Prostate gland (tissue), 2 donors: ENCODE data around the gene MBD6. TPM values are rescaled to one million over a fixed set of nuclear protein-coding genes. Genes with fewer than 3 reads are reported as not detected.
A peak's percentile ranks its signal among the peaks of the same experiment; 100 is the strongest.
"Not testable (repeated sequence)": the region's sequence is repeated elsewhere in the genome, so short reads cannot be mapped to it uniquely, and the experiment has no call there.

Experiments used
- DNase-seq: peaks from one replicate; pipeline ENCODE4 v3.0.0-alpha.2; 2019; ENCODE audit warnings: low spot score
- H3K27ac ChIP-seq, 2 donors: fragments of 200-600 bp; sonication (generic); 2 replicates each; pipeline ENCODE4 v1.5.1; 2017 to 2019
- H3K27me3 ChIP-seq: fragments of 200-600 bp; sonication (generic); replicated peaks from 2 replicates; pipeline ENCODE4 v1.5.1; 2019; ENCODE audit not compliant: insufficient read depth
- H3K36me3 ChIP-seq, 2 donors: fragments of 200-600 bp; sonication (generic); 1 replicate in 1 of 2; 2 replicates in 1 of 2; pipeline versions ENCODE4 v1.5.1 to v1.8.1; 2017 to 2019
- H3K4me1 ChIP-seq: fragments of 200-600 bp; sonication (generic); replicated peaks from 2 replicates; pipeline ENCODE4 v1.5.1; 2019
- H3K4me3 ChIP-seq, 2 donors: fragments of 200-600 bp; sonication (generic); 2 replicates each; pipeline ENCODE4 v1.5.1; 2017 to 2019
- H3K9me3 ChIP-seq: fragments of 200-600 bp; sonication (generic); 2 replicates; pipeline ENCODE4 v1.5.1; 2017
- POLR2A ChIP-seq: fragments of 450-650 bp; IDR thresholded peaks from one replicate; pipeline ENCODE4 v1.6.1; 2016; ENCODE audit warnings: antibody characterized with exemption, mild to moderate bottlenecking
- POLR2AphosphoS5 ChIP-seq: sonication (generic); formaldehyde crosslinking; IDR thresholded peaks from one replicate; pipeline ENCODE4 v1.6.1; 2017; ENCODE audit warnings: antibody characterized with exemption
- WGBS: methylation state at CpG from one replicate; pipeline ENCODE4 v1.1.5; 2018; 5-methylcytosine and 5-hydroxymethylcytosine counted together
- intact Hi-C: fragments of 100-400 bp; cut with DNase I; formaldehyde crosslinking; loops from one replicate; pipeline ENCODE4 v1.14.2; 2022
- total RNA-seq, 2 donors: library from RNA; depleted of rRNA; stranded (reverse); fragments of >200 nt; gene quantifications; one replicate each; pipeline ENCODE4 v1.1.0, GENCODE V29; 2016
- TF ChIP-seq, protein P1 (sequence below), 4 experiments: fragments of 200-600 bp in 2 of 4; fragments of 450-650 bp in 2 of 4; sonication (generic) in 2 of 4; IDR thresholded peaks; 1 replicate in 3 of 4; 2 replicates in 1 of 4; pipeline ENCODE4 v1.5.1; 2016 to 2019; ENCODE audit warnings: antibody characterized with exemption in 4 of 4, mild to moderate bottlenecking in 2 of 4, moderate library complexity in 2 of 4

Gene MBD6
- total RNA-seq, 2 donors from 2014 or later = 54.5 to 92.1 TPM

DNA sequence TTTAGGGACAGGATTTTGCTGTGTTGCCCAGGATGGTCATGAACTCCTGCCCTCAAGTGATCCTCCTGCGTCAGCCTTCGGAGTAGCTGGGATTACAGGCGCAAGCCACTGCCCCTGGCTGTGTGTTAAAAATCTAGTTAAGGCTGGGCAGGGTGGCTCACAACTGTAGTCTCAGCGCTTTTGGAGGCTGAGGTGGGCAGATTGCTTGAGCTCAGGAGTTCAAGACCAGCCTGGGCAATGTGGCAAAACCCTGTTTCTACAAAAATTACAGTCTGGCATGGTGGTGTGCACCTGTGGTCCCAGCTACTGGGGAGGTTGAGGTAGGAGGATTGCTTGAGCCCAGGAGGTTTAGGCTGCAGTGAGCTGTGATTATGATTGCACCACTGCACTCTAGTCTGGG is 11.5 kb upstream of the MBD6 start:
- no peak overlapping the region for H3K4me3 ChIP-seq
- DNase-seq = no peak
- peaks cover 2% of the 10 kb centered on the region for H3K4me1 ChIP-seq
- TF ChIP-seq, protein P1, sequence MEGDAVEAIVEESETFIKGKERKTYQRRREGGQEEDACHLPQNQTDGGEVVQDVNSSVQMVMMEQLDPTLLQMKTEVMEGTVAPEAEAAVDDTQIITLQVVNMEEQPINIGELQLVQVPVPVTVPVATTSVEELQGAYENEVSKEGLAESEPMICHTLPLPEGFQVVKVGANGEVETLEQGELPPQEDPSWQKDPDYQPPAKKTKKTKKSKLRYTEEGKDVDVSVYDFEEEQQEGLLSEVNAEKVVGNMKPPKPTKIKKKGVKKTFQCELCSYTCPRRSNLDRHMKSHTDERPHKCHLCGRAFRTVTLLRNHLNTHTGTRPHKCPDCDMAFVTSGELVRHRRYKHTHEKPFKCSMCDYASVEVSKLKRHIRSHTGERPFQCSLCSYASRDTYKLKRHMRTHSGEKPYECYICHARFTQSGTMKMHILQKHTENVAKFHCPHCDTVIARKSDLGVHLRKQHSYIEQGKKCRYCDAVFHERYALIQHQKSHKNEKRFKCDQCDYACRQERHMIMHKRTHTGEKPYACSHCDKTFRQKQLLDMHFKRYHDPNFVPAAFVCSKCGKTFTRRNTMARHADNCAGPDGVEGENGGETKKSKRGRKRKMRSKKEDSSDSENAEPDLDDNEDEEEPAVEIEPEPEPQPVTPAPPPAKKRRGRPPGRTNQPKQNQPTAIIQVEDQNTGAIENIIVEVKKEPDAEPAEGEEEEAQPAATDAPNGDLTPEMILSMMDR (IDR thresholded peaks at IDR 0.05) = no peak
- no peak for TF ChIP-seq POLR2A
- no peak for TF ChIP-seq POLR2AphosphoS5
- no peaks in the 10 kb centered on the region for H3K27me3 ChIP-seq
- H3K36me3 ChIP-seq = peaks cover 3% of the 10 kb centered on the region in 2 donors
- 95% methylated on average over 4 of the region's 4 CpGs for WGBS
- H3K9me3 ChIP-seq = no peaks in the 10 kb centered on the region
- H3K27ac ChIP-seq = no peak overlapping the region
- intact Hi-C loops = no loop called here

DNA sequence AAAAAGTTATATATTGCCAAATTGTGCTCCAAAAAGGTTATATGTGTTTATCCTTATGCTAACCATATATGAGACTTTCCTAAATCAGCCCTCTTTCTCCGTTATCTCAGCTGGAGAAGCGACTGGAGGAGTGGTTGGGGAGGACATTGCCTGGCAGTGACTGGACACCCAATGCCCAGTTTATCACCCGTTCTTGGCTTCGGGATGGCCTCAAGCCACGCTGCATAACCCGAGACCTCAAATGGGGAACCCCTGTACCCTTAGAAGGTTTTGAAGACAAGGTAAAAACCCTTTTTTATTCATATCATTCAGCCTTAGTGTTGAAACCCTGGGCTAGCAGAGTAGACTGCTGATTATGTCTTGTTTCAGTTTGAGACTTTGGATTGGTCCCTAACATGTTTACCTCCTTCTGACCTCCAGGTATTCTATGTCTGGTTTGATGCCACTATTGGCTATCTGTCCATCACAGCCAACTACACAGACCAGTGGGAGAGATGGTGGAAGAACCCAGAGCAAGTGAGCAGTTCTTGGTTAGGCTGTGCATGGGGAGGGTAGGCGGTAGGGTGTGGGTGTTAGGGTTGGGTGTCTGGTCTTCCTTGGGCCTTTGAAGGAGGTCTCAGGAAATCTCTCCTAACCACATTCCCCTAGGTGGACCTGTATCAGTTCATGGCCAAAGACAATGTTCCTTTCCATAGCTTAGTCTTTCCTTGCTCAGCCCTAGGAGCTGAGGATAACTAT is 10.9 kb upstream of the MBD6 start:
- H3K27ac ChIP-seq = no peak overlapping the region
- no peak for DNase-seq
- no peaks in the 10 kb centered on the region for H3K9me3 ChIP-seq
- H3K4me3 ChIP-seq = no peak overlapping the region
- peaks cover 3% of the 10 kb centered on the region in 2 donors for H3K36me3 ChIP-seq
- H3K27me3 ChIP-seq = no peaks in the 10 kb centered on the region
- intact Hi-C loops = no loop called here
- TF ChIP-seq POLR2A (no peak), POLR2AphosphoS5 (no peak)
- TF ChIP-seq, protein P1 (IDR thresholded peaks at IDR 0.05) = no peak
- peaks cover 2% of the 10 kb centered on the region for H3K4me1 ChIP-seq
- WGBS = 97% methylated on average over 7 of the region's 7 CpGs

DNA sequence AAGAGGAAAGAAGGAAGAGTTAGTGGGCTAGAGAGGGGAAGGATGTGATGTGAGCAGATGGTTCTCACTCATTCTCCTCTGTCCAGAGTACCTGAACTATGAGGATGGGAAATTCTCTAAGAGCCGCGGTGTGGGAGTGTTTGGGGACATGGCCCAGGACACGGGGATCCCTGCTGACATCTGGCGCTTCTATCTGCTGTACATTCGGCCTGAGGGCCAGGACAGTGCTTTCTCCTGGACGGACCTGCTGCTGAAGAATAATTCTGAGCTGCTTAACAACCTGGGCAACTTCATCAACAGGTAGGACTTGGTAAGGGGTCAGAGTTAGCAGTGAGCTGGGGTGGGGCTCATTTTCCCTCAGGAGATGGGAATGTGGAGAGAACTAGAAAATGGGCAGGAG is 10.0 kb upstream of the MBD6 start:
- Histone ChIP-seq H3K27ac (no peak overlapping the region), H3K4me3 (no peak overlapping the region), H3K36me3 (peaks cover 3% of the 10 kb centered on the region in 2 donors), H3K9me3 (no peaks in the 10 kb centered on the region), H3K27me3 (no peaks in the 10 kb centered on the region), H3K4me1 (peaks cover 5% of the 10 kb centered on the region)
- WGBS = 91% methylated on average over 6 of the region's 6 CpGs
- TF ChIP-seq, protein P1 (IDR thresholded peaks at IDR 0.05) = no peak
- TF ChIP-seq POLR2A = no peak
- no peak for DNase-seq
- intact Hi-C loops = no loop called here

DNA sequence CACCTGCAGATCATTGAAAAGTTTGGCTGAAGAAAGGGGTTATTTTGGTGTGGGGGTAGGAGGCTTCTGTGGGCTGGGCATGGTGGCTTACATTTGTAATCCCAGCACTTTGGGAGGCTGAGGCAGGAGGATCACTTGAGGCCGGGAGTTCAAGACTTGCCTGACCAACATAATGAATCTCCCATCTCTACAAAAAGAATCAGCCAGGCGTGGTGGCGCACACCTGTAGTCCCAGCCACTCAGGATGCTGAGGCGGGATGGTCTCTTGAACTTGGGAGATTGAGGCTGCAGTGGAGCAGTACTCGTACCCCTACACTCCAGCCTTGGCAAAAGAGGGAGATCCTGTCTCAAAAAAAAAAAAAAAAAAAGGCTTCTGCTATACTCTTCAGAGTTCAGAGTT is 9.4 kb upstream of the MBD6 start:
- no peak overlapping the region for H3K4me3 ChIP-seq
- peaks cover 5% of the 10 kb centered on the region for H3K4me1 ChIP-seq
- no peaks in the 10 kb centered on the region for H3K9me3 ChIP-seq
- intact Hi-C loops = no loop called here
- no peak overlapping the region for H3K27ac ChIP-seq
- WGBS = 100% methylated on average over 5 of the region's 5 CpGs
- TF ChIP-seq POLR2A = no peak
- TF ChIP-seq POLR2AphosphoS5 = no peak
- TF ChIP-seq, protein P1 (IDR thresholded peaks at IDR 0.05) = no peak
- H3K27me3 ChIP-seq = no peaks in the 10 kb centered on the region
- H3K36me3 ChIP-seq = peaks cover 3% of the 10 kb centered on the region in 2 donors
- no peak for DNase-seq

DNA sequence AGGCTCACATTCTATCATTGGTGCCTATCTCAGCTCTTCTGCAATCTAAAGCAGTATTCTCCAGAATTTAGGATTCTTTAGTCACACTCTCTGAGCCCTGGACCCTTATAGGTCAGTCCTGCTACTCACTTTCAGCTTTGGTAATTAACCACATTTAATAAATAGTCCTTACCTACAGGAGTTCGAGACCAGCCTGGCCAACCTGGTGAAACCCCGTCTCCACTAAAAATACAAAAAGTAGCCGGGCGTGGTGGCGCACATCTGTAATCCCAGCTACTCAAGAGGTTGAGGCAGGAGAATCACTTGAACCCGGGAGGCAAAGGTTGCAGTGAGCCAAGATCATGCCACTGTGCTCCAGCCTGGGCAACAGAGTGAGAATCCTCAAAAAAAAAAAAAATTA is 8.9 kb upstream of the MBD6 start:
- H3K36me3 ChIP-seq, H3K27ac ChIP-seq, H3K9me3 ChIP-seq, H3K27me3 ChIP-seq, DNase-seq, H3K4me3 ChIP-seq, intact Hi-C loops, H3K4me1 ChIP-seq: not testable (repeated sequence)
- over 99% methylated on average over 6 of the region's 6 CpGs for WGBS

DNA sequence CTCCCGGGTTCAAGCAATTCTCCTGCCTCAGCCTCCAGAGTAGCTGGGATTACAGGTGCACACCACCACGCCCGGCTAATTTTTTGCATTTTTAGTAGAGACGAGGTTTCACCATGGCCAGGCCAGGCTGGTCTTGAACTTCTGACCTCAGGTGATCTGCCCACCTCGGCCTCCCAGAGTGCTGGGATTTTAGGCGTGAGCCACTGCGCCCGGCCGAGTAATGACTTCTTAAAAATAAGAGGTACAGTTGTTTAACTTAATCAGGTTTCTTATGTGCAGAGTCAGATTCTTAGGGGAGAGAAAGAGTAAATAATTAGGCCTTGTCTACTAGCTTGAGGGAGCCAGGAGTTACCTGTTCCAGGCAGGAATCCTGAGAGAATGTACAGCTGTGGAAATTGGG is 8.4 kb upstream of the MBD6 start:
- H3K9me3 ChIP-seq, H3K4me3 ChIP-seq, intact Hi-C loops, H3K27me3 ChIP-seq, DNase-seq, H3K36me3 ChIP-seq, H3K4me1 ChIP-seq: not testable (repeated sequence)
- 89% methylated on average over 9 of the region's 9 CpGs for WGBS
- H3K27ac ChIP-seq = peak overlapping the region in 1 of 2 donors; percentile 99
